GM11168 (cell line): ENCODE results near the gene ATE1.
"Not testable (repeated sequence)": the region's sequence is repeated elsewhere in the genome, so short reads cannot be mapped to it uniquely, and the experiment has no call there.

ENCODE experiments used
- in situ Hi-C: fragments of 300-500 bp; cut with MboI; formaldehyde crosslinking; loops from one replicate; pipeline ENCODE4 v1.12.0; 2022; ENCODE audit warnings: low sequenced_read_pairs; ENCODE audit not compliant: unreplicated experiment

The ATE1 gene

GRCh38 chr10:121800146-121800545 is 127.7 kb downstream of the ATE1 start:
- in situ Hi-C loops, result no loop called here

GRCh38 chr10:121797490-121797889 is 130.3 kb downstream of the ATE1 start:
- in situ Hi-C loops, result no loop called here

- in situ Hi-C loops, result no loop called here
These were observed 131.5 kb downstream of the ATE1 start for GRCh38 chr10:121796342-121796741.

GRCh38 chr10:121792198-121792597 is 135.6 kb downstream of the ATE1 start:
- in situ Hi-C loops, result no loop called here

- in situ Hi-C loops, result no loop called here
These were observed 136.1 kb downstream of the ATE1 start for GRCh38 chr10:121791761-121792160.

- in situ Hi-C loops, result no loop called here
These were observed 139.1 kb downstream of the ATE1 start for GRCh38 chr10:121788717-121789116.

- in situ Hi-C loops, result no loop called here
These were observed 139.7 kb downstream of the ATE1 start for GRCh38 chr10:121788115-121788514.

GRCh38 chr10:121787169-121787568 is 140.7 kb downstream of the ATE1 start:
- in situ Hi-C loops, result no loop called here

- in situ Hi-C loops, result no loop called here
These were observed 144.0 kb downstream of the ATE1 start for GRCh38 chr10:121783782-121784372.

- in situ Hi-C loops, result no loop called here
These were observed 146.7 kb downstream of the ATE1 start for GRCh38 chr10:121781101-121781500.

GRCh38 chr10:121774813-121775212 is 153.0 kb downstream of the ATE1 start:
- in situ Hi-C loops, result no loop called here

- in situ Hi-C loops, result no loop called here
These were observed 153.4 kb downstream of the ATE1 start for GRCh38 chr10:121774404-121774803.

- in situ Hi-C loops, result no loop called here
These were observed 154.9 kb downstream of the ATE1 start for GRCh38 chr10:121772884-121773283.

GRCh38 chr10:121772406-121772805 is 155.4 kb downstream of the ATE1 start:
- in situ Hi-C loops, result no loop called here

- in situ Hi-C loops, result no loop called here
These were observed 155.9 kb downstream of the ATE1 start for GRCh38 chr10:121771966-121772365.

GRCh38 chr10:121766426-121766825 is 161.4 kb downstream of the ATE1 start:
- in situ Hi-C loops, result no loop called here

- in situ Hi-C loops, result no loop called here
These were observed 162.6 kb downstream of the ATE1 start for GRCh38 chr10:121765204-121765603.

GRCh38 chr10:121764233-121764942 is 163.4 kb downstream of the ATE1 start:
- in situ Hi-C loops, result no loop called here

- in situ Hi-C loops, result not testable (repeated sequence)
These were observed 170.6 kb downstream of the ATE1 start for GRCh38 chr10:121757241-121757640.

- in situ Hi-C loops, result not testable (repeated sequence)
These were observed 172.3 kb downstream of the ATE1 start for GRCh38 chr10:121755496-121755895.

GRCh38 chr10:121754666-121755065 is 173.2 kb downstream of the ATE1 start:
- in situ Hi-C loops, result no loop called here
